Mesendoderm (in vitro differentiated cells): ENCODE measurements around the gene GJC3. TPM values are rescaled to one million over a fixed set of nuclear protein-coding genes. Genes with fewer than 3 reads are reported as not detected.
"Not testable (repeated sequence)": the region's sequence is repeated elsewhere in the genome, so short reads cannot be mapped to it uniquely, and the experiment has no call there.

Experiments used
- DNase-seq: peaks from one replicate; pipeline ENCODE4 v3.0.0; 2013
- H2AK5ac ChIP-seq: 2 replicates; pipeline ENCODE4 v1.6.1; 2013; ENCODE audit warnings: low read length, inconsistent platforms
- H2BK120ac ChIP-seq: 2 replicates; pipeline ENCODE4 v1.6.1; 2013; ENCODE audit warnings: low read depth, mild to moderate bottlenecking, low read length, moderate library complexity, mixed read lengths
- H2BK15ac ChIP-seq: replicated peaks from 2 replicates; pipeline ENCODE4 v1.6.1; 2013; ENCODE audit warnings: low read depth, mild to moderate bottlenecking, moderate library complexity
- H2BK5ac ChIP-seq: 2 replicates; pipeline ENCODE4 v1.6.1; 2013; ENCODE audit warnings: low read length, inconsistent platforms
- H3K18ac ChIP-seq: 2 replicates; pipeline ENCODE4 v1.6.1; 2013; ENCODE audit warnings: mild to moderate bottlenecking, low read length, mixed read lengths
- H3K23ac ChIP-seq: one replicate; pipeline ENCODE4 v1.6.1; 2013; ENCODE audit warnings: low read length
- H3K27ac ChIP-seq: 2 replicates; pipeline ENCODE4 v1.5.1; 2013; ENCODE audit warnings: low read depth, mild to moderate bottlenecking, inconsistent platforms, low read length, moderate library complexity
- H3K27me3 ChIP-seq: 2 replicates; pipeline ENCODE4 v1.6.1; 2013; ENCODE audit warnings: low read length, control low read depth, mild to moderate bottlenecking, inconsistent platforms; ENCODE audit not compliant: insufficient read depth, poor library complexity
- H3K36me3 ChIP-seq: 2 replicates; pipeline ENCODE4 v1.6.1; 2013; ENCODE audit warnings: low read length, inconsistent platforms; ENCODE audit not compliant: control insufficient read depth, insufficient read depth
- H3K4ac ChIP-seq: one replicate; pipeline ENCODE4 v1.6.1; 2013; ENCODE audit warnings: low read depth, mild to moderate bottlenecking, low read length, moderate library complexity
- H3K4me1 ChIP-seq: 2 replicates; pipeline ENCODE4 v1.6.1; 2013; ENCODE audit warnings: low read depth, low read length, inconsistent platforms; ENCODE audit not compliant: control insufficient read depth
- H3K4me2 ChIP-seq: 2 replicates; pipeline ENCODE4 v1.6.1; 2013; ENCODE audit warnings: low read length
- H3K4me3 ChIP-seq: 2 replicates; pipeline ENCODE4 v1.5.1; 2013; ENCODE audit warnings: mild to moderate bottlenecking, low read length
- H3K56ac ChIP-seq: one replicate; pipeline ENCODE4 v1.6.1; 2013; ENCODE audit warnings: low read length
- H3K79me1 ChIP-seq: 2 replicates; pipeline ENCODE4 v1.6.1; 2013; ENCODE audit warnings: low read length, inconsistent platforms
- H3K79me2 ChIP-seq: 2 replicates; pipeline ENCODE4 v1.6.1; 2013; ENCODE audit warnings: mild to moderate bottlenecking, low read length; ENCODE audit not compliant: control insufficient read depth, insufficient read depth
- H3K9ac ChIP-seq: 2 replicates; pipeline ENCODE4 v1.6.1; 2013; ENCODE audit warnings: low read length, inconsistent platforms
- H4K5ac ChIP-seq: one replicate; pipeline ENCODE4 v1.6.1; 2013; ENCODE audit warnings: low read length
- H4K8ac ChIP-seq: one replicate; pipeline ENCODE4 v1.6.1; 2013; ENCODE audit warnings: low read depth, mild to moderate bottlenecking, control low read depth, low read length, moderate library complexity
- WGBS: extraction: QIAGEN DNeasy Blood & Tissue Kit; methylation state at CpG from one replicate; pipeline ENCODE4 v1.1.7; 2013; ENCODE audit warnings: low lambda C conversion rate, missing lambda C conversion rate; ENCODE audit not compliant: insufficient coverage; ENCODE audit errors: extremely low coverage; 5-methylcytosine and 5-hydroxymethylcytosine counted together
- polyA plus RNA-seq, 2 experiments: library from polyadenylated mRNA; stranded (reverse); fragments of 200-250 nt; gene quantifications; one replicate each; pipeline ENCODE4 v1.2.3, GENCODE V29; 2013

Gene GJC3
- 0.77 TPM for polyA plus RNA-seq (2013, experiment 1 of 2)
- 0.63 TPM for polyA plus RNA-seq (2013, experiment 2 of 2)

- H3K27me3 ChIP-seq: no peaks in the 10 kb centered on the region
- WGBS: no CpG with 5 or more reads among the region's 22 CpGs
- no peaks in the 10 kb centered on the region for H3K36me3 ChIP-seq
- peak; percentile 88 for DNase-seq
- peak within 1 kb of the TSS; percentile 54 for H3K4me2 ChIP-seq
- no peak within 1 kb of the TSS for H3K18ac ChIP-seq
- H2BK15ac ChIP-seq: no peak within 1 kb of the TSS
- no peaks in the 10 kb centered on the region for H3K79me1 ChIP-seq
- H3K4me1 ChIP-seq: no peaks in the 10 kb centered on the region
- H3K23ac ChIP-seq: no peak within 1 kb of the TSS
- H2AK5ac ChIP-seq: no peak within 1 kb of the TSS
- H3K79me2 ChIP-seq: no peaks in the 10 kb centered on the region
- H2BK5ac ChIP-seq: no peak within 1 kb of the TSS
- H3K4ac ChIP-seq: no peak within 1 kb of the TSS
- H4K8ac ChIP-seq: no peak within 1 kb of the TSS
- no peak within 1 kb of the TSS for H2BK120ac ChIP-seq
- H3K56ac ChIP-seq: peak within 1 kb of the TSS; percentile 82
- peak within 1 kb of the TSS; percentile 57 for H3K9ac ChIP-seq
- H4K5ac ChIP-seq: no peak within 1 kb of the TSS
- H3K27ac ChIP-seq: no peak within 1 kb of the TSS
- no peak within 1 kb of the TSS for H3K4me3 ChIP-seq
Observed at GRCh38 chr7:99928994-99929729, at the start of gene GJC3. GJC3 (minus strand) TSS chr7:99929620; CDS start chr7:99929620, 0 bp downstream.

GRCh38 chr7:99976626-99977025, 47.2 kb upstream of the GJC3 start:
- H3K36me3 ChIP-seq: no peaks in the 10 kb centered on the region
- H3K4ac ChIP-seq: no peak overlapping the region
- no peak overlapping the region for H4K8ac ChIP-seq
- no peak overlapping the region for H2BK15ac ChIP-seq
- H3K79me1 ChIP-seq: no peaks in the 10 kb centered on the region
- no CpG with 5 or more reads among the region's 13 CpGs for WGBS
- no peak overlapping the region for H3K4me3 ChIP-seq
- DNase-seq: peak; percentile 52
- H3K4me1 ChIP-seq: no peaks in the 10 kb centered on the region
- H2BK5ac ChIP-seq: no peak overlapping the region
- H3K79me2 ChIP-seq: no peaks in the 10 kb centered on the region
- no peak overlapping the region for H3K18ac ChIP-seq
- H2BK120ac ChIP-seq: no peak overlapping the region
- no peak overlapping the region for H3K56ac ChIP-seq
- no peak overlapping the region for H2AK5ac ChIP-seq
- no peaks in the 10 kb centered on the region for H3K27me3 ChIP-seq
- H3K23ac ChIP-seq: no peak overlapping the region
- no peak overlapping the region for H3K4me2 ChIP-seq
- no peak overlapping the region for H3K27ac ChIP-seq
- no peak overlapping the region for H4K5ac ChIP-seq
- H3K9ac ChIP-seq: no peak overlapping the region

- no CpG with 5 or more reads among the region's 5 CpGs for WGBS
- no peaks in the 10 kb centered on the region for H3K36me3 ChIP-seq
- DNase-seq: no peak
- H3K4me3 ChIP-seq: no peak within 1 kb of the TSS
- H3K9ac ChIP-seq: no peak within 1 kb of the TSS
- no peak within 1 kb of the TSS for H2AK5ac ChIP-seq
- H3K4me1 ChIP-seq: no peaks in the 10 kb centered on the region
- H4K8ac ChIP-seq: no peak within 1 kb of the TSS
- H2BK120ac ChIP-seq: no peak within 1 kb of the TSS
- no peak within 1 kb of the TSS for H3K27ac ChIP-seq
- no peak within 1 kb of the TSS for H3K4ac ChIP-seq
- H2BK5ac ChIP-seq: no peak within 1 kb of the TSS
- H3K4me2 ChIP-seq: no peak within 1 kb of the TSS
- no peak within 1 kb of the TSS for H4K5ac ChIP-seq
- no peak within 1 kb of the TSS for H2BK15ac ChIP-seq
- H3K79me2 ChIP-seq: no peaks in the 10 kb centered on the region
- H3K56ac ChIP-seq: no peak within 1 kb of the TSS
- H3K23ac ChIP-seq: no peak within 1 kb of the TSS
- H3K79me1 ChIP-seq: no peaks in the 10 kb centered on the region
- no peak within 1 kb of the TSS for H3K18ac ChIP-seq
- H3K27me3 ChIP-seq: no peaks in the 10 kb centered on the region
Observed at GRCh38 chr7:99975782-99976521, 46.5 kb upstream of the GJC3 start, which contains the start of gene AZGP1. AZGP1 (minus strand) TSS chr7:99976031; CDS start chr7:99976020, 11 bp downstream.

GRCh38 chr7:99974681-99975080, 45.3 kb upstream of the GJC3 start:
- Histone ChIP-seq H2BK120ac (no peak overlapping the region), H3K4me3 (no peak overlapping the region), H3K4me1 (no peaks in the 10 kb centered on the region), H2AK5ac (no peak overlapping the region), H3K23ac (no peak overlapping the region), H3K36me3 (no peaks in the 10 kb centered on the region), H3K27ac (no peak overlapping the region), H3K4ac (no peak overlapping the region), H3K9ac (no peak overlapping the region), H3K18ac (no peak overlapping the region), H4K8ac (no peak overlapping the region), H2BK15ac (no peak overlapping the region), H3K79me1 (no peaks in the 10 kb centered on the region), H3K79me2 (no peaks in the 10 kb centered on the region), H2BK5ac (no peak overlapping the region), H3K4me2 (no peak overlapping the region), H3K56ac (no peak overlapping the region), H3K27me3 (no peaks in the 10 kb centered on the region), H4K5ac (no peak overlapping the region)
- no CpG with 5 or more reads among the region's 1 CpG for WGBS
- no peak for DNase-seq

- WGBS: no CpG with 5 or more reads among the region's 7 CpGs
- not testable (repeated sequence) for H3K4me1 ChIP-seq, H3K36me3 ChIP-seq
Observed at GRCh38 chr7:99973817-99974216, 44.4 kb upstream of the GJC3 start.

More at GRCh38 chr7:99973817-99974216, 44.4 kb upstream of the GJC3 start:
- not testable (repeated sequence) for H3K4me2 ChIP-seq, H3K9ac ChIP-seq, H2BK5ac ChIP-seq, H3K4ac ChIP-seq, DNase-seq, H3K56ac ChIP-seq, H2BK15ac ChIP-seq, H4K8ac ChIP-seq, H3K18ac ChIP-seq, H3K27me3 ChIP-seq, H3K27ac ChIP-seq, H3K79me1 ChIP-seq, H2AK5ac ChIP-seq, H3K4me3 ChIP-seq, H3K23ac ChIP-seq, H2BK120ac ChIP-seq, H4K5ac ChIP-seq, H3K79me2 ChIP-seq
